Measurements from ENCODE around the gene CCDC14. TPM values are rescaled to one million over a fixed set of nuclear protein-coding genes. Genes with fewer than 3 reads are reported as not detected.

The CCDC14 gene, protein sequence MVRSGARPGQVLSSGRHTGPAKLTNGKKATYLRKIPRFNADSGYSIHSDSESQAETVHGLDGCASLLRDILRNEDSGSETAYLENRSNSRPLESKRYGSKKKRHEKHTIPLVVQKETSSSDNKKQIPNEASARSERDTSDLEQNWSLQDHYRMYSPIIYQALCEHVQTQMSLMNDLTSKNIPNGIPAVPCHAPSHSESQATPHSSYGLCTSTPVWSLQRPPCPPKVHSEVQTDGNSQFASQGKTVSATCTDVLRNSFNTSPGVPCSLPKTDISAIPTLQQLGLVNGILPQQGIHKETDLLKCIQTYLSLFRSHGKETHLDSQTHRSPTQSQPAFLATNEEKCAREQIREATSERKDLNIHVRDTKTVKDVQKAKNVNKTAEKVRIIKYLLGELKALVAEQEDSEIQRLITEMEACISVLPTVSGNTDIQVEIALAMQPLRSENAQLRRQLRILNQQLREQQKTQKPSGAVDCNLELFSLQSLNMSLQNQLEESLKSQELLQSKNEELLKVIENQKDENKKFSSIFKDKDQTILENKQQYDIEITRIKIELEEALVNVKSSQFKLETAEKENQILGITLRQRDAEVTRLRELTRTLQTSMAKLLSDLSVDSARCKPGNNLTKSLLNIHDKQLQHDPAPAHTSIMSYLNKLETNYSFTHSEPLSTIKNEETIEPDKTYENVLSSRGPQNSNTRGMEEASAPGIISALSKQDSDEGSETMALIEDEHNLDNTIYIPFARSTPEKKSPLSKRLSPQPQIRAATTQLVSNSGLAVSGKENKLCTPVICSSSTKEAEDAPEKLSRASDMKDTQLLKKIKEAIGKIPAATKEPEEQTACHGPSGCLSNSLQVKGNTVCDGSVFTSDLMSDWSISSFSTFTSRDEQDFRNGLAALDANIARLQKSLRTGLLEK
- 10 to 100 TPM; 49.2 to 76.6 TPM for total RNA-seq

DNA sequence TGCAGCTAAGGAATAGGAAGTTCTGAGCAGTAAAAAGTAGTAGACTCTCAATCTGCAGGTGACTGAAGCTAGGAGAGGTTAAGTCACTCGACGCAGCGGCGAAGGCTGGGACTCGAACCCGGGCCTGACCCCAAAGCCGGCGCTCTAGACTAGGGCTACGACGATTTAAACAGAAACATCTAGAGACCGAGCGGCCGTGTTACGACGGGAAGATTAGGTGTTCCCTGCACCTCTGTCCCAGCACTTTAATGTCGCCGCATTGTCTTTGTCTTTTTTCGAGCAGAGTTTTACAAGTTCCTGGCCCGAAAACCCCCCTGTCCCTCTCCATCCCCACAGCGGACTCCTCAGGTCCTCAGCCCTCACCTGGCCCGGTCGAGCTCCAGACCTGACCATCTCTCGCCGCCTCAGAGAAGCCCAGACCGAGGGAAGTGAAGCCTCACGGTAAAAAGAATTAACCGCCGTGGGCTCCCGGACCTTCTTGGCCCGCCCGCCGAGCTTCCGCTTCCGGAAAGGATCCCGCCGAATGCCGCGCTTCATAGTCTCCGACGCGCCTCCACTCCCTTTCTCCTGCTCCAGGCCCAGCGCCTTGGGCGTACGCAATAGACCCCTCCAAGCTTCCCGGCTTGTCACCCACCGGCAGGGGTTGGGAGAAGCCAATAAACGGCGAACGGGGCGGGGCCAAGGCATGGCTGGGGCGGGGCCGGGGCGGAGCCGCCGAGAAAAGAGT lies at the start of gene CCDC14:
CCDC14 (minus strand) TSS at position 449 of the 727 bp plus-strand sequence; CDS start at position 393, 56 bp downstream.

DNA sequence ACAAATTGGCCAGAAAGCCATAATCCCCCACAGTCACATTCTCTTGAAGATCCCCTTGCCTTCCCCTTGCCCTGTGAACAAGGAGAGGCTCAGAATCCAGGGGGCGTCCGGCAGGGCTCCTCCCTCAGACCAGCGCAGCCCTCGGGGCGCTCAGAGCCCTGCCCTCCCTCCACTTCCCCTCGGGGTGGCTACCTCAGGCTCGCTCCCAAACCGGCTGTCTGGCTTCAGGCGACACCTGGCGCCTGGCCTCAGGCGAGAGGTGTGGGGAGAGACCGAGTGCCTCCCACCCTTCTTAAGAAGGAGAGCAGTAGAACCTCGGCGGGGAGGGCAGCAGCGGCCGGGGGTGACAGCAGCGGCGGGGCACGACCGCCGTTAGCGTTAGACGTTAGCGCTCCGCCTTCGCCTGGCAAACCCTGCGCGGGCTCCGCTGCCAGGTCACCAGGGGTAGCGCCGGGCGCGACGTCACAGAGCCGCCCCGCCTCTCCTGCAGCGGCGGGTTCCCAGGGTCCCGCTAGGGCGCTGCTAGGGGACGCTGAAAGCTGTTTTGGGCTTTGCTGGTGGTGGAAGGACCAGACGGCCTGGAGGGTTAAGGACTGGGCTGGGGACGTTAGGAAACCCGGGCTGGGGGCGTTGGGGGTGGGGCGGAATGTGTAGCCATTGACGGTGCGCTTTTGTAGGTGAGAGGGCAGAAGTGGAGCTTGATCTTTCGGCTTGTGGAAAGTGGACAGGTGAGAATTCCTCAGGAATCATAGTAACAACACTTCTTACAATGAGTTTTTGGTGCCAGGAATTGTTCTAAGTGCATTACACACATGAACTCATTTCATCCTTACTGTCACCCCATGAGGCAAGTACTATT lies 30.9 kb upstream of the CCDC14 start, which contains the start of gene ROPN1:
ROPN1 (minus strand) TSS at position 395 of the 859 bp plus-strand sequence. CDS start 11,643 bp downstream, outside the sequence.

DNA sequence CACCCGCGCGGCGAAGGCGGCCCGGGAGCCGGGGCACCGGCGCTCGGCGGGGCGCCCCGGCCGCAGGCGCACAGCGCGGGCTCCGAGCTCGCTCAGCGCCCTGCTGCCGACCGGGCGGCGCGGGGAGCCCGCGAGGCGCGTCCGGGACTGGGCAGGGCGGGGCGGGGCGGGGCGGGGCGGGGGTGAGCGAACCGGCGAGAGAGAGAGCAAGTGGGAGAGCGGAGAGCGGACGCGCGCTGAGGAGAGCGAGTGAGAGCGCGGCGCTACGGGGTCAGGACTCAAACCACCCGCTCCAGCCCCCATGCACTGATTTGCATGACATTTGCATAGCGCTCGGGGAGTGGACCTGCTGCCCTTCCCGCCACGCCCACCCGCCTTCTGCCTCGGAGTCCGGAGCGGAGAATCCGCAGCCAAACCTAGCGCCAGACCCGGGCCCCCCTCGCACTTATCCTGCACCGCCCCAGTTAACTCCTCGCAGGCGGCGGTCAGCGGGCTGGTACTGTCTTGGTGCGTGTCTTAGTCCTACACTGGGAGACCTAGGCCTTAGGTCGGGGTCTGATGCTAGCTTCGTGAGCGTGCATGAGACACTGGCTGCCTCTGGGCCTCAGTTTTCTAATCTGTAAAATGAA lies 76.7 kb downstream of the CCDC14 start, which contains the start of gene MYLK:
MYLK (minus strand) TSS at position 130 of the 629 bp plus-strand sequence. CDS start 90,491 bp downstream, outside the sequence.

Other genes with a start within 250 kb of the CCDC14 start
- 10 to 100 TPM in 1 of 2 donors, 1 to 10 TPM in 1; 7.3 to 13.4 TPM for gene MYLK, start 76.9 kb downstream of the CCDC14 start, total RNA-seq
- gene ROPN1, start 30.9 kb upstream of the CCDC14 start, total RNA-seq, result 10 to 100 TPM in 1 of 2 donors, 1 to 10 TPM in 1; 5.3 to 12.0 TPM
- gene KALRN, start 72.1 kb upstream of the CCDC14 start, total RNA-seq, result under 1 TPM; 0.34 to 1.00 TPM

Measured in melanocyte of skin (primary cell).